HG02885 (cell line): ENCODE results near the gene CDK5RAP2.

Experiments
- ATAC-seq: cut with Tn5 transposase; IDR thresholded peaks from one replicate; pipeline ENCODE4 v1.9.1; 2021; ENCODE audit warnings: mild to moderate bottlenecking; ENCODE audit not compliant: unreplicated experiment, poor library complexity

The CDK5RAP2 gene

DNA sequence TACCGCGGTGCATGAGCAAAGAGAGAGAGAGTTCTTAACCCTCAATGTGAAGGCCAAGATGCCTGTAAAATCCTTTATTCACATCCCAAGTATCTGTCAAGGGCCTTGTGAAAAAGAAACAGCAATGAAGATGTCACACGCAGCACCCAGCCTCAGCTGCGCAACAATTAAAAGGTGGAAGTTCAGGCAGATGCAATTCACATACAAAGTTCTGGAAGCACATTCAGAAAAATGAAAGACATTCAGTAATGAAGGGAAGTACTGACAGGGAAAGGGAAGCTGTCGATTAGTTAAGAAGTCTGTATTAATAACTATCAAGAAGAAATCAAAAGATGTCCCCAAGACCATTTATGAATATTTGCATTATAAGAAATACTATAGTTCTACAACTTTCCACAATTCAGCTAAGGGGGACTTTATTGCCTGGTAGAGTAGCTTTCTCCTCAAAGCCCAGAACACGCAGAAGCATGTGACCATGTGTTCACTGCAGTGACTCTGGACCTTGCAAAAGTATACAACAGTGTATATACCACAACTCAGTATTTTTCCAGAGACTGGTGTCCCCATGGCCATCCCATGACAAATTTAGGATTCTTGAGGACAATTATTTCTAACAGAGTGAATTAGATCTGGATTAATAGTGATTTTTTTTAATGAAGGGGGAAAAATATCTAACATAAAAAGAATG, 137.5 kb downstream of the CDK5RAP2 start:
- no peak for ATAC-seq

DNA sequence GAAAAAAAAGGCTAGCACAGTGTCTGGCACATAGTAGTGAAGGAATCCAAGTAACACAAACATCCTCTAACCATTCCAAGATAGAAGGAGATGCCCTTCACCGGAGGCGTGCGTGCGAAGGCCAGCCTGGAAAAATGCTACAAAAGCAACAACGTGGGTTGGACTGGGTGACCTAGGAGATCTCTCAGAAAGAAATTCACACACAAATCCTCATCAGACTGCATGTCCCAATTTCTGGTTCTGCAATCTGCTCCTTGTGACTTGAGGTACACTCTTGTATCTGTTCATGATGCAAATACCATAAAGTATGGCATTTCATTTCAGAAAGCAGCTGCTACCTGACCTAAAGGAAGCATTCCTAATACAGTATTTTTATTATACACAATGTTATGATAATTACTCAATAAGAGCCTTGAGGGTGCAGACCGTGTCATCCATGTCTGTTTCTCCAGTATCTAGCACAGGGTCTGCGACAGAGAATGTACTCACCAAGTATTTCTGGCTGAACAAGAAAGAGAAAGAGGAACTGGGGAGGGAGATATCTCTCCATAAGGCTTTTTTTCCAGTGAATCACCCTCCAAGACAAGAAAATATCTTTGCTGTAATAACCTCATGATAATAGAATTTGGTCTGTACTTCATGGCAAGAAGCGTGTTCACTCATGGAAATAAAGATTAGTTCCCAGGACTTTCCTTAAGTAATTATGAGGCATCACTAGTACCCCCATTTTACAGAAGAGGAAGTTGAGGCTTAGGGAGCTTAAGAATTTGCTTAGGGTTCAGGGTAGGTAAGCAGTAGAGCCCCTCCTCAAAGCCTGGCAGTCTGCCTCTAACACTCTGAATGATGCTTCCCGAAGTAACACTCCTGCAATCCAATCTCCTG, 138.3 kb downstream of the CDK5RAP2 start:
- no peak for ATAC-seq

DNA sequence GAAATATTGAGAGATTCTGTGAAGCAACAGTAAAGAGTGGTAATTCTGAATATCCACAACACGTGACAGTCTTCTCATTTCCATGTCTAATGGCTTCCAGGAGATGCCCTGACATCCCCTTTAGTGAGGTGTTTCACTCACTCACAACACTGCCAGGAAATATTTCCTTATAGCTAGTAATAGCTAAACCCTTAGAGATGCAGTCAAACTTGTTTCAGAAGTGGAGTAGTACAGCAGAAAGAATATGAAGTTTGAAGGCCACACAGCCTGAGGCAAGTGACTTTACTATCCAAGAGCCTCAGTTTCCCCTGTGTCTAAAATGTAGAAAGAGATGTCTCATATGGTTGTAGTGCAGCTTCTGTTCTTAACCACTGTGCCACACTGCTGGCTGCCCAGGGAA, 139.2 kb downstream of the CDK5RAP2 start:
- no peak for ATAC-seq

DNA sequence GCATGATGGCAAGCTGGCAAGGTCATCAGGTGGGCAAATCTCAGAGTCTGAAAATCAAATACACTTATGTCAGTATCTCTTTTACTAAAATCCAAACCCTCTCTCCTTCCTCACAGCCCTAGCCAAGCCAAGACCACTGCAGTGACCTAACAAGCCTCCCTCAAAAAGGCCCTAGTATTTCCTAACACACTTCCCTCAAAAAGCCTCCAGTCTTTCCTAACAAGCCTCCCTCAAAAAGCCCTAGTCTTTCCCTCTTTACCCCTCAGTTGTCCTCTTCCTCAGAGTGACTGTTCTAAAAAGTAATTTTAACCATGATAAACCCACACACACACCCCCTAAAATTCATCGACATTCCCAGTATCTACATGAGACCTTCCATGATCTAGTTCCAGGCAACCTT, 140.0 kb downstream of the CDK5RAP2 start:
- ATAC-seq: no peak

DNA sequence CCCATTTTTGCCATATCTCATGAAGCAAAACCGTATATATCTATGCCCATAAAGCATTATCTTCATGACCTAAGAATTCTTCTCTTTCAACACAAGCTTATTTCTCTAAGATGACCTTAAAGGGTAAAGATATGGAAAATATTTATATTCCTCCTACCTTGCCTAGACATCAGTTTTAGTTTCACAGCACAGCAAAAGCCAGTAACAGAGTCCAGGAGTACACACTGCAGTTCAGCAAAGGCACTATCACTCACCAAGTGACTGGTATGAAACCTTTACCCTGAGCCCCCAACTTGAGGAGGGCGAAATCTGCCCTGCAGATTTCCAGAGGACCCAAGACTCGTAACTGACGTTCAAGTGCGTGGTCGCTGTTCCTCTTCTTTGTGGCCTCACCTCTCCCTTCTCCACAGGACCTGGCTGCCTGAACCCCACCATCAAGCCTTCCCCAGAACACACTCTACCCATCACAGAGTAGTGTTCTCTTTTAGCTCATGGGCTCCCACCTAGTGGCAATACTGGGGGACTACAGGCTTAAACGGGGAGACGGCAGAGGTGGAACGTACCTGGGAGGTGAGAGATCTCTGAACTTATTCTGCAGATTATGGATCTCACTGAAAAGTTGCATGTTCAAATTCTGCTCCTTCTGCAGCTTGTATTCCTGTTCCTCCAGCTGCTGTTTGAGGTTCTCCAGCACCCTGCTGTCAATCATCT, 141.0 kb downstream of the CDK5RAP2 start:
- peak; percentile 71 for ATAC-seq

DNA sequence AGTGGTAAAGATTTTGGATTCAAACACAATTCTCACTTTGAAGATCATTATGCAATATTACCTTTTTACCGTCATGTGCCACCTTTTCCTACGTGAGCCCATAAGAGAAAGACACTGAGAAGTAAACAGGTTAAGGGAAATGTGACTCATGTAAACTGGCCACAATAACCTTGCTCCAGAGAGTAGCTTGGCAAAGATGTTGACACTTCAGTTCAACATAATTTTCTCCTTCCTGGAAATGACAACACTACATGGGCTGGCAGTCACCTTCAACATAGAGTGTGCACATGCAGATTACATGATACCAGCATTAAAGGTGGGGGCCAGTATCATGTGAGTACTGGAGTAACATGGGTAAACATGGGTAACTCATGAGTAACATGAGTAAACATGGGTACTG, 141.9 kb downstream of the CDK5RAP2 start:
- ATAC-seq: no peak

DNA sequence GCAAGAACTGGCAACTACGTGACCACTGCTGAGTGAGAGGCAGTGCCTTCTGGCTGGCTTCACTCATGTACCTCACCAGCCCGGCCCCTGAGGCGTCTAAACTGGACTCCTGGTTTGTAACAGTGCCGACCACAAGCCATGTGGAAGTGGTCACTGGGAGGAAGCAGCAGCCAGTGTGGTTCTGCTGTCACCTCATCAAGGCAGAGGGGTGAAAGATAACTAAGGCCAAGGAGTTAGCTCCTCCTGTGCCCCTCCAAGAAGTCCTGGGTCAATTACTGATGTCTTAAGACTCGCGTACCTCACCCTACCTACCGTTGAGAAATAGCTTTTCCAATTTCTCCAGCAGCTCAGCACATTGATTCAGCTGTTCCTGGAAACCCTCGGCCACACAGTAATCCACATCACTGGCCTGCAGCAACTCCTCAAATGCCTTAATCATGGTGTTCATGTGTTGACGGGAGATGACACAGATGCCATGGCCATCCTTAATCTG, 142.9 kb downstream of the CDK5RAP2 start:
- no peak for ATAC-seq

DNA sequence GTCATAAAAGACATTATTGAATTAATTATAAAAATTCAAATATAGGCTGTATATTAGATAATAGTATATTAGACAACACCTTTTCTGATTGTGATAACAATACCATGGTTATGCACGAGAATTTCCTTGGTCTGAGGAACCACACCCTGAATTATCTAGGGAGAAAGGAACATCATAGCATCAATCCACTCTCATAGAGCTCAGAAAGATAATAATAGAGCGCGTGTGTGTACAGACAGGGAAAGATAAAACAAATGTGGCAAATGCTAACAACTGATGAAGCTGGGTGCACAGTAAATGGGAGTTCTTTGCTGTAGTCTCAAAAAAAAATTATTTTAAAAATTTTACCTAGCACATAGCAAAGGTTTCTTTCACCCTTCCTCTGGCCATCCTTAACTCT, 143.5 kb downstream of the CDK5RAP2 start:
- ATAC-seq: no peak

DNA sequence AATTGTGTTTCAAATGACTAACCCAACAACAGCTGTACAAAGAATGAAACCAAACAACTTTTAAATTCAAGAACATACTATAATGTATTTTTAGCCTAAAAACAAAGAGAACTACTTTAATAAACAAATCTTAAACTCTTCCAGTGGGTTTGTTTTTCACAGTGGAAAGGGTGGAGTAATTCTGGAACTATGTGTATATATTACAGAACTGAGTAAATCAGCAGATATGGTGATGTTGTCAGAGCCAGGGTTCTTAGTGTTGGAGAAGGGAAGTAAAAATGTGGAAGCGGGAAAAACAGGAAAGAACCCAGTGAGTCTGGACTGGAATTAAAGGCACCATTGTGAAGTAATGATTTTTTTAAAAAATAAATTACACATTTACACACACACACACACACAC, 144.9 kb downstream of the CDK5RAP2 start:
- no peak for ATAC-seq

DNA sequence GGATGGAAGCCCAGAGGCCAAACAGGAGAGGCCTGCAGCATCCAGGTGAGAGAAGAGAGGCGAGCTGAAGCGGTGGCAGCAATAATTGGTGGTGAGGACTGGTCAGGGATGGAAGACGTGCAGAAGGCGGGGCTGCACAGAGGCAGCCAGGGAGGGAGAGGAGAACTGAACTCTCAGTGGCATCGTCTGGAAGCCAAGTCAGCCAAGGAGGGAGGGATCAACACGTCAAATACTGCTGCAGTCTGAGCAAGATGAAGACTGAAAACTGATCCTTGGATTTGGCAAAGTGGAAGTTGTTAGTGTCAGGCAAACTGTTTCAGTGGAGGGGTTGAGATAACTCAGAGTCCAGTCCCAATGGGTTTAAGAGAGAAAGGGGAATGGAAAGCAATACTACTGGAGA, 145.4 kb downstream of the CDK5RAP2 start:
- no peak for ATAC-seq

DNA sequence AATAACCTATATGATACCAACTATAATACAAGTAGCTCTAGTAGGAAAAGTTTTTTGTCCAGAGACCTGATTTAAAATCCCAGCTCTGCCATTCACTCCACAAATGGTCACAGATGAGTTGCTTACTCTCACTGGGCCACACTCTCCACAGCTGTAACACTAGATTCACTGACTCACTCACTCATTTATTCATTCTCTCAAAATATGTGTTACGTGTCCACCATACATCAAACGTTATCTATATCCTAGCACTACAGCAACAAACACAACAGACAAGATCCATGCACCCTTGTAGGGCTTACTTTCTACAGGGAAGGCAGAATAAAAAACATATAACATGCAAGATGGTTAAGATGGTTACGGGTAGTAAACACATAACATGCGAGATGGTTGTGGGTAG, 146.3 kb downstream of the CDK5RAP2 start:
- no peak for ATAC-seq

DNA sequence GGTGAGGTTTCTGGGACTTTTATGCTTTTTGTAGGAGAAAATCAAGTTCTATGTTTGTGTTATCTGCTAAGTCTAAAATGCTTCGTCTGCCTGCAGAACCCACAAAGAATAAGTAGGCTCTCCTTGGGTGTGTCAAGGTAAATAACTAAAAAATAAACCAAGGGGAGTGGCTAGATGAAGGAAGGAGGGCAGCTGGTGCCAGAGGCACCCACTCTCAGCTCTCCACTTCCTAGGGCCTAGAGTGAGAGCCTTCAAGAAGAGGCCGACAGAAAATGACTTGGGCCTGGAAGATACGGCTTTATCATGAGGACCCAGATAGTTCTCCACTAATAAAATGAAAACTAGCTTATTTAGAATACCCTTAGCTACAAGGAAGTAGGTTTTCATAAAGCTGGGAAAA, 147.4 kb downstream of the CDK5RAP2 start:
- no peak for ATAC-seq

DNA sequence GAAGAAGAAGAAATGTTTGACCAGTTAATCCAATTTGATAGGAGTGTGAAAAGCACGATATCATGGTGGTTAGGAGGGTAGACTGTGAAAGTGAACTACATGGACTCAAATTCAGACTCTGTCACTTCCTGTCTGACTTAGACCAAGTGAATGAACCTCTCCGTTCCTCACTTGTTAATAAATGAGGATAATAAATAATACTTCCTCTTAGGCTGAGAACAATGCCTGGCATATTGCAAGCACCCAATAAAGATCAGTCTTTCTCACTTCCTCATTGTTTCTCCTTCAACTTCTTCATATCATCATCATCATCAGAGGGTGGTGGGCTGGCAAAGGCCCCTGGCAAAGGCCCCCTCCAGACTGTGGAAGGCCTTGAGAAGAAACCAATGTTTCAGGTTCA, 148.7 kb downstream of the CDK5RAP2 start:
- no peak for ATAC-seq

DNA sequence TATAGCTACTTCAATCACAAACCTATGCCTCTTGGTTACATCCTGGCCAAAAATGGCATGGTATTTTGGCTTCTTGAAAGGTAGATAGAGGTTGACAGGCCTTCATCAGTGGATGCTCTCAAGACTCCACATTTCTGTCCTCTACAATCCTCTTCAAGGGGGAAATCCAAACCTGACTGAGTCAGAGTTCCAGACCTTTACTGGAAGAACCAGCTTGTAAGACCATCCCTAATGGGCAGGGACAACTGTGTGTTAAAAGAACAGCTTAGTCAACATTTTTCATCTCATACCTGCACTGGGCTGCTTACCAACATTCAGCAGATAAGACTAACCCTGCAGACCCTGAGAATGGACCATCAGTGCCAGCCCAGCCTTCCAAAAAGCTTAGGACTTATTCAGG, 155.7 kb downstream of the CDK5RAP2 start:
- no peak for ATAC-seq

DNA sequence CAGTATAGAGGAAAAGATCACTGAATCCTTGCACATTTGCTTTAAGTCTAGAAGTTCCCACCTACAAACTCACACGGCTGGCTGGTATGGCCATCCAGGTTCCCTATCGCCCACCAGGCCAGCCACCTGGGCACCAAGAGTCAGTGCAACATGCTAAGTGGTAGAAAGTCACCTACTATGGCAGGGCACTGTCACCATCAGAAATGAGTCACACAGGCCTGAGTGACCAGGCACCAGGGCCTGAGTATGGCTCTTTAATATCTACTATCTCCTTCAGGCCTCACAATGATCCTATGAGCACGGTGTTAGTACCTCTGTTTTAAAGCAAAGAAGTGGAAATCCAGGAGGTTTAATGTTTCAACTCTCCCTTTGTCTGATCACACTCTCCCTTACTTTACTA, 156.2 kb downstream of the CDK5RAP2 start:
- ATAC-seq: no peak

DNA sequence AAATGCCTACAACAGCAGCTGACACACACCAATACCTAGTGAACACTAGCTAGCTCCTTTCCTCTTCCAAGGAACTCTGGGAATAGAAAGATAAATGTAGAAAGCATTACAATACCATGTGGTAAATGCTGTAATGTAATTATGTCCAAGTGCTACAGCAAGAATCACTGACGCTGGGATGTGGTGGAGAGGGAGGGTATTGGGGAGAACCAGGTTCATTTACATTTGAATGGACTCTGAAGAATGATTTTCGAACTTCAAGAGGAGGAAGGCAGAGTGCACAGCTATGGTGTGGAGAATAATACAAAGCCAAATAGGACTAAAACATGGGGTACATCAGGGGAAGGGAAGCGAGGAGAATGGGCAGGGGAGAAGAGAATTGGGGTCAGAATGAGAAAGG, 158.0 kb downstream of the CDK5RAP2 start:
- ATAC-seq: no peak

DNA sequence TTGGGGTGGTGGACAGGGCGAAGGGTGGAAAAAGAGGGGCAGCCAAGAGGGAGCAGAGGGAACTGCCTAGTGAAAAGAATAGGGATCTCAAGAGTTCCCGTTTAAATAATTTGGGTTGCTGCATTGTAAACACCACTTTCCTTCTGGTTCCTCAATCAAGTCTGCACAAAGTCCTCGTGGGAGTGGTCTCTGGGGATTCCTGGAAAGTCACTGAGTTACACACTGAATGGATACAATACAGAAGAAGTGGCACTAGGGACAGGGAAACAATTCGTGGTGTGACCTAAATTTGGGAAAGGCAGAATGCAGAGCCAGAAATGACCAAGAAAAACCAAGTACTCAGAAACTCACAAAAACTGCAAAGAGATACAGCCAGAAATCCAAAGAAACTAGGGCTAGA, 161.7 kb downstream of the CDK5RAP2 start:
- ATAC-seq: no peak

DNA sequence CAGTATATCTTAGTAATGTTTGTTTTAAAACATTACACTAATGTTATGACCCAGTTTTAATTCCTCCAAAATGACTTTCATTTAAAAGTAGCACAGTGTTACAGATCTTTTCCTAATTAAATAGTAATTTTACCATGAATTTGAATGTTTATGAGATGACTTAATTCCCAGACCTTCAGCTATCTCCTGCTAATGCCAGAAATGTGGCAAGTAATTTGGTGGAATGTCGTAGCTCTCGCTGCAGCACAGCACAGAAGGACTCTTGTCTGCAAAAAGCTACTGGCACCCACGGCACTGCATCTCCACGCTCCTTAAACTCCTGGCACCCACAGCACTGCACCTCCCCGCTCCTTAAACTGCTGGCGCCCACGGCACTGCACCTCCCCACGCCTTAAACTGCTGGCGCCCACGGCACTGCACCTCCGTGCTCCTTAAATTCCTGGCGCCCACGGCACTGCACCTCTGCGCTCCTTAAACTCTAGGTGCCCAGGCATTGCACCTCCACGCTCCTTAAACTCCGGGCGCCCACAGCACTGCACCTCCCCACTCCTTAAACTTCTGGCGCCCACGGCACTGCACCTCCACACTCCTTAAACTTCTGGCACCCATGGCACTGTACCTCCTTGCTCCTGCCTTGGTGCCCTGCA, 163.1 kb downstream of the CDK5RAP2 start:
- no peak for ATAC-seq

DNA sequence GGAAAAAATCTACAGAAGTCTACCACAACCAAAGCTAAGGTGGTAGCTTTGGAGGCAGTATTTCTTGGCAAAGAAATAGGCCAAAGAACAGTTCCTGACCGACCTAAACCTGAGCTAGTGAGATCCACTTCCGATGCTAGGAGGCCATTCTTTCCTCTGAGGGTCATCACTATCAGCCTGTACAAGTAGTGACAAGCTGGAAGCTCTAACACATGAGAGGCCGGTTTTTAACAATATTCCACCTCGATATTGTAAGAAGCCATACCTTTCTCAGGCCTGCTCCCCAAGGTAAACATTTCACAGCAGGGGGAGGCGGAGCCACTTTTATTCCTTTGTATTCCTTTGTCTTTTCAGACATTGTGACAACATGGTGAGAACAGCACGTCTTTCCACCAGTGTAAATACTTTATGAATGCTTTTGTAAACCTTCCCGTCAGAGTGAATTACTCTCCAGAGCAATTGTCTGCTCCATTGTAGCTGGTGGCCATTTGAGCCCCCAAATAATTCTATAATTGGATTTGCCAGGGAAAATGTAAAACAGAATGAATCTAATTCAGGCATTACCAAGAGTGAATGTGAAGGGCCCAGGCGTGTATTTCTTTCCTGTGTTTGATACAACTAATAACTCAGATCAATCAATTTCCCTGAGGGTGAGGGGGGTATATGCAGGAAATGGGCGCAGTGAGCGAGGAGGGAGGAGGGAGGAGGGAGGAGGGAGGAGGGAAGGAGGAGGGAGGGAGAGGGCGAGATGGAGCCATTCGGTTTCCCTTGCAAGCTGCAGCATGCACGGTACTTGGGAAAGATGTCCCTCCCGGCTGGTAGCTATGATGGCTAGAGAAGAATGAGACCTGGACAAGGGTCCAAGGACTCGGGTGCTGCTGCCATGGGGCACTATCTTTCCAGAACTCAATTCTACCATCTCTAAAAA, 166.6 kb downstream of the CDK5RAP2 start:
- no peak for ATAC-seq
